GM12872 (cell line): ENCODE data around the gene TOX4.

Experiments used
- CTCF ChIP-seq: IDR thresholded peaks from 3 replicates; pipeline ENCODE4 v1.5.1; 2011; ENCODE audit warnings: low read depth, mild to moderate bottlenecking, low read length, moderate library complexity; ENCODE audit not compliant: insufficient read depth

TOX4 gene

GRCh38 chr14:21543521-21543960 lies 66.5 kb downstream of the TOX4 start:
- TF ChIP-seq CTCF = no peak

- TF ChIP-seq CTCF = no peak
These were observed 67.0 kb downstream of the TOX4 start for GRCh38 chr14:21543963-21544362.
